ENCODE measurements around the gene ZAR1. TPM values are rescaled to one million over a fixed set of nuclear protein-coding genes. Genes with fewer than 3 reads are reported as not detected.
"Not testable (repeated sequence)": the region's sequence is repeated elsewhere in the genome, so short reads cannot be mapped to it uniquely, and the experiment has no call there.

ZAR1 gene
- total RNA-seq, 3 donors from 2014 or later (not counting 1 experiment from before 2014, with no cell fraction given), result not detected

DNA sequence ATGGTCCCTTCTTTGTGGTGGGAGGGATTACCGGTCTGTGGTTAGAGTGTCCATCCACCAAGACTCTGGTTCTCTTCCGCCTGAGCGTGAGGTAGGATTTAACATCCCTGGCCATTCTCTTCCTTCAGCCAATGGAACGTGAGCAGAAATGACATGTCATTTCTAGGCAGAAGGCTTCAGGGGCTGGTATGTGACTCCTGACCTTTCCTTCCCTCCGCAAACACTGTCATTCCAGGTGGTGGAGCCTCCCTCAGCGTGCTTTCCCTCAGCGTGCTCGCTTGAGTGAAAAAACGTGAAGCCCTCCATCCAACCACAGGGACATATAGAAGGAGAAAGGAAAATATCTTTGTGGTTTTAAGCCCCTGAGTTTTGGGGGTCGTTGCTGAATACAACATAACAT lies 40.9 kb upstream of the ZAR1 start:
- H3K36me3 Mint-ChIP-seq, result no peaks in the 10 kb centered on the region
- no peaks in the 10 kb centered on the region for H3K27me3 ChIP-seq (ENCODE audit: control insufficient read depth, insufficient read depth, low read length)
- H3K27ac ChIP-seq (ENCODE audit: low read length), result no peak overlapping the region
- TF ChIP-seq, protein P1, sequence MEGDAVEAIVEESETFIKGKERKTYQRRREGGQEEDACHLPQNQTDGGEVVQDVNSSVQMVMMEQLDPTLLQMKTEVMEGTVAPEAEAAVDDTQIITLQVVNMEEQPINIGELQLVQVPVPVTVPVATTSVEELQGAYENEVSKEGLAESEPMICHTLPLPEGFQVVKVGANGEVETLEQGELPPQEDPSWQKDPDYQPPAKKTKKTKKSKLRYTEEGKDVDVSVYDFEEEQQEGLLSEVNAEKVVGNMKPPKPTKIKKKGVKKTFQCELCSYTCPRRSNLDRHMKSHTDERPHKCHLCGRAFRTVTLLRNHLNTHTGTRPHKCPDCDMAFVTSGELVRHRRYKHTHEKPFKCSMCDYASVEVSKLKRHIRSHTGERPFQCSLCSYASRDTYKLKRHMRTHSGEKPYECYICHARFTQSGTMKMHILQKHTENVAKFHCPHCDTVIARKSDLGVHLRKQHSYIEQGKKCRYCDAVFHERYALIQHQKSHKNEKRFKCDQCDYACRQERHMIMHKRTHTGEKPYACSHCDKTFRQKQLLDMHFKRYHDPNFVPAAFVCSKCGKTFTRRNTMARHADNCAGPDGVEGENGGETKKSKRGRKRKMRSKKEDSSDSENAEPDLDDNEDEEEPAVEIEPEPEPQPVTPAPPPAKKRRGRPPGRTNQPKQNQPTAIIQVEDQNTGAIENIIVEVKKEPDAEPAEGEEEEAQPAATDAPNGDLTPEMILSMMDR (IDR thresholded peaks at IDR 0.05), result no peak
- no peaks in the 10 kb centered on the region for H3K4me1 Mint-ChIP-seq
- no peak overlapping the region for H3K27ac Mint-ChIP-seq
- DNase-seq (no peak), ATAC-seq (no peak)
- no peaks in the 10 kb centered on the region for H3K4me1 ChIP-seq (ENCODE audit: control insufficient read depth, insufficient read depth, low read length)
- 97% methylated on average over 5 of the region's 10 CpGs for WGBS (ENCODE audit: insufficient coverage)
- no peaks in the 10 kb centered on the region for H3K9me3 ChIP-seq (ENCODE audit: control insufficient read depth, insufficient read depth, low read length)
- peaks cover 4 to 13% of the 10 kb centered on the region in 2 donors for H3K27me3 Mint-ChIP-seq (ENCODE audit: low read depth in 2 of 2)
- H3K36me3 ChIP-seq (ENCODE audit: control insufficient read depth, insufficient read depth, low read length), result no peaks in the 10 kb centered on the region
- intact Hi-C loops (cut with micrococcal nuclease), result loop anchor here (5.0 kb wide), 1 partner anchor 513 kb away; no protein-coding TSS in a partner anchor
- H3K4me3 Mint-ChIP-seq, result no peak overlapping the region
- H3K4me3 ChIP-seq (ENCODE audit: low read length), result no peak overlapping the region
- no peaks in the 10 kb centered on the region for H3K9me3 Mint-ChIP-seq

DNA sequence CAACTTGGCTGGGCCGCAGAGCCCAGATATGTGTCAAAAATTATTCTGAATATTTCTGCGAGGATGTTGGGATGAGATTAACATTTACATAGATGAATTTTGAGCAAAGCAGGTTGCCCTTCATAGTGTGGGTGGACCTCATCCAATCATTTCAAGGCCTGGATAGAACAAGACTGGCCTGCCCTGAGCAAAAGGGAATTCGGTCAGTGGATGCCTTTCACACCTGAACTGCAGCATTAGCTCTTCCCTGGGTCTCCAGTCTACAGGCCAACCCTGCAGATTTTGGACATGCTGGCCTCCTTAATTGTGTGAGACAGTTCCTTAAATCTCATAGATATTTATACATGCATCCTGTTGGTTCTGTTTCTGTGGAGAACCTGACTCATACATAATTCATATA lies 39.3 kb upstream of the ZAR1 start:
- DNase-seq, result no peak
- no peaks in the 10 kb centered on the region for H3K36me3 Mint-ChIP-seq
- H3K27me3 ChIP-seq (ENCODE audit: control insufficient read depth, insufficient read depth, low read length), result no peaks in the 10 kb centered on the region
- H3K27ac Mint-ChIP-seq, result no peak overlapping the region
- no peak overlapping the region for H3K4me3 Mint-ChIP-seq
- 90% methylated on average over 3 of the region's 3 CpGs for WGBS (ENCODE audit: insufficient coverage)
- H3K27me3 Mint-ChIP-seq (ENCODE audit: low read depth in 2 of 2), result peaks cover 10 to 21% of the 10 kb centered on the region in 2 donors
- TF ChIP-seq, protein P1 (IDR thresholded peaks at IDR 0.05), result no peak
- no peaks in the 10 kb centered on the region for H3K36me3 ChIP-seq (ENCODE audit: control insufficient read depth, insufficient read depth, low read length)
- intact Hi-C loops (cut with micrococcal nuclease), result no loop called here
- no peaks in the 10 kb centered on the region for H3K9me3 Mint-ChIP-seq
- no peaks in the 10 kb centered on the region for H3K4me1 ChIP-seq (ENCODE audit: control insufficient read depth, insufficient read depth, low read length)
- ATAC-seq, result no peak
- H3K27ac ChIP-seq (ENCODE audit: low read length), result no peak overlapping the region
- H3K4me3 ChIP-seq (ENCODE audit: low read length), result no peak overlapping the region
- no peaks in the 10 kb centered on the region for H3K4me1 Mint-ChIP-seq
- no peaks in the 10 kb centered on the region for H3K9me3 ChIP-seq (ENCODE audit: control insufficient read depth, insufficient read depth, low read length)

GRCh38 chr4:48451656-48452055 lies 38.4 kb upstream of the ZAR1 start:
- peaks cover 19 to 22% of the 10 kb centered on the region in 2 donors for H3K27me3 Mint-ChIP-seq (ENCODE audit: low read depth in 2 of 2)
- H3K4me3 ChIP-seq (ENCODE audit: low read length); H3K9me3 ChIP-seq (ENCODE audit: control insufficient read depth, insufficient read depth, low read length); DNase-seq; H3K36me3 ChIP-seq (ENCODE audit: control insufficient read depth, insufficient read depth, low read length); H3K27ac ChIP-seq (ENCODE audit: low read length); ATAC-seq; H3K4me1 Mint-ChIP-seq; intact Hi-C loops (cut with micrococcal nuclease); H3K9me3 Mint-ChIP-seq; H3K36me3 Mint-ChIP-seq; H3K4me3 Mint-ChIP-seq; H3K27ac Mint-ChIP-seq; H3K4me1 ChIP-seq (ENCODE audit: control insufficient read depth, insufficient read depth, low read length); H3K27me3 ChIP-seq (ENCODE audit: control insufficient read depth, insufficient read depth, low read length): not testable (repeated sequence)
- WGBS (ENCODE audit: insufficient coverage), result 93% methylated on average over 3 of the region's 3 CpGs

DNA sequence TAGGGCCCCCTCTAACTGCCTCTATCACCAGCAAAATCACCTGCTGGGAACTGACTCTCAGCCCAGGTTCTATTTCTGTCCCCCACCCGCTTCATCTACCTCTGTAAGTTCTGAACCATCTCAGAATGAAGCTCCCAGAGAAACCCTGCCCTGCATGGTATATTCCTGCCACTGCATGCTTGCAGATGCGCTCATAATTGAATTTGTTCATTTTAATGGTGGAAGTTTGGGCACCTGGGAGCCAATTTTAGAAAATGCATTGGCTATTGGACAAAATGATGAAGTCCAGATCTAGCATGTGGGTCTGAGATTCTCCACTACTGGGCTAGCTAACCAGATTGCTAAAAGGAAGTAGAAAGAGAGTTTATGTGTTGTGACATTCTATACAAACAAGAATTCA lies 35.5 kb upstream of the ZAR1 start:
- H3K9me3 Mint-ChIP-seq, result no peaks in the 10 kb centered on the region
- peaks cover 23 to 32% of the 10 kb centered on the region in 2 donors for H3K27me3 Mint-ChIP-seq (ENCODE audit: low read depth in 2 of 2)
- Histone ChIP-seq H3K36me3 (ENCODE audit: control insufficient read depth, insufficient read depth, low read length) (no peaks in the 10 kb centered on the region), H3K27me3 (ENCODE audit: control insufficient read depth, insufficient read depth, low read length) (no peaks in the 10 kb centered on the region), H3K27ac (ENCODE audit: low read length) (no peak overlapping the region), H3K9me3 (ENCODE audit: control insufficient read depth, insufficient read depth, low read length) (no peaks in the 10 kb centered on the region), H3K4me3 (ENCODE audit: low read length) (no peak overlapping the region), H3K4me1 (ENCODE audit: control insufficient read depth, insufficient read depth, low read length) (no peaks in the 10 kb centered on the region)
- H3K27ac Mint-ChIP-seq, result no peak overlapping the region
- 93% methylated on average over 2 of the region's 2 CpGs for WGBS (ENCODE audit: insufficient coverage)
- no peak overlapping the region for H3K4me3 Mint-ChIP-seq
- H3K4me1 Mint-ChIP-seq, result no peaks in the 10 kb centered on the region
- ATAC-seq, result no peak
- H3K36me3 Mint-ChIP-seq, result no peaks in the 10 kb centered on the region
- TF ChIP-seq, protein P1 (IDR thresholded peaks at IDR 0.05), result no peak
- intact Hi-C loops (cut with micrococcal nuclease), result no loop called here
- no peak for DNase-seq
